ENCODE measurements around the gene TRDN.

The TRDN gene

GRCh38 chr6:123636782-123637181, at the start of gene TRDN:
Gene TRDN (minus strand): TSS chr6:123636950. CDS start chr6:123636775, 175 bp downstream.
- TF ChIP-seq POLR2A (IDR thresholded peaks at IDR 0.05; ENCODE audit: low read depth, low read length) = no peak
- no peak for FAIRE-seq
- no peak for DNase-seq (ENCODE audit: insufficient read length, low spot score)

GRCh38 chr6:123681957-123682462, 45.3 kb upstream of the TRDN start:
- TF ChIP-seq POLR2A (IDR thresholded peaks at IDR 0.05; ENCODE audit: low read depth, low read length) = no peak
- DNase-seq (ENCODE audit: insufficient read length, low spot score) (no peak), FAIRE-seq (no peak)

- FAIRE-seq = no peak
- TF ChIP-seq POLR2A (IDR thresholded peaks at IDR 0.05; ENCODE audit: low read depth, low read length) = no peak
- no peak for DNase-seq (ENCODE audit: insufficient read length, low spot score)
Measured at GRCh38 chr6:123677897-123678296, 41.1 kb upstream of the TRDN start.

GRCh38 chr6:123676793-123677192, 40.0 kb upstream of the TRDN start:
- FAIRE-seq (no peak), DNase-seq (ENCODE audit: insufficient read length, low spot score) (no peak)
- TF ChIP-seq POLR2A (IDR thresholded peaks at IDR 0.05; ENCODE audit: low read depth, low read length) = no peak

GRCh38 chr6:123668965-123669591, 32.3 kb upstream of the TRDN start:
- no peak for TF ChIP-seq POLR2A (IDR thresholded peaks at IDR 0.05; ENCODE audit: low read depth, low read length)
- DNase-seq (ENCODE audit: insufficient read length, low spot score) (no peak), FAIRE-seq (no peak)

GRCh38 chr6:123668063-123668462, 31.3 kb upstream of the TRDN start:
- FAIRE-seq (no peak), DNase-seq (ENCODE audit: insufficient read length, low spot score) (no peak)
- no peak for TF ChIP-seq POLR2A (IDR thresholded peaks at IDR 0.05; ENCODE audit: low read depth, low read length)

- no peak for DNase-seq (ENCODE audit: insufficient read length, low spot score)
- FAIRE-seq = no peak
Measured at GRCh38 chr6:123663436-123663835, 26.7 kb upstream of the TRDN start.

GRCh38 chr6:123662757-123663156, 26.0 kb upstream of the TRDN start:
- FAIRE-seq (no peak), DNase-seq (ENCODE audit: insufficient read length, low spot score) (no peak)
- TF ChIP-seq POLR2A (IDR thresholded peaks at IDR 0.05; ENCODE audit: low read depth, low read length) = no peak

More at GRCh38 chr6:123663436-123663835, 26.7 kb upstream of the TRDN start:
- TF ChIP-seq POLR2A (IDR thresholded peaks at IDR 0.05; ENCODE audit: low read depth, low read length) = no peak

GRCh38 chr6:123661105-123661891, 24.5 kb upstream of the TRDN start:
- no peak for FAIRE-seq
- no peak for TF ChIP-seq POLR2A (IDR thresholded peaks at IDR 0.05; ENCODE audit: low read depth, low read length)

GRCh38 chr6:123659960-123660748, 23.4 kb upstream of the TRDN start:
- no peak for DNase-seq (ENCODE audit: insufficient read length, low spot score)
- no peak for FAIRE-seq
- TF ChIP-seq POLR2A (IDR thresholded peaks at IDR 0.05; ENCODE audit: low read depth, low read length) = no peak

More at GRCh38 chr6:123661105-123661891, 24.5 kb upstream of the TRDN start:
- no peak for DNase-seq (ENCODE audit: insufficient read length, low spot score)

GRCh38 chr6:123658848-123659247, 22.1 kb upstream of the TRDN start:
- FAIRE-seq (no peak), DNase-seq (ENCODE audit: insufficient read length, low spot score) (no peak)
- TF ChIP-seq POLR2A (IDR thresholded peaks at IDR 0.05; ENCODE audit: low read depth, low read length) = no peak

GRCh38 chr6:123655521-123656306, 19.0 kb upstream of the TRDN start:
- no peak for DNase-seq (ENCODE audit: insufficient read length, low spot score)
- no peak for FAIRE-seq
- TF ChIP-seq POLR2A (IDR thresholded peaks at IDR 0.05; ENCODE audit: low read depth, low read length) = no peak

GRCh38 chr6:123648723-123649122, 12.0 kb upstream of the TRDN start:
- FAIRE-seq = no peak
- no peak for TF ChIP-seq POLR2A (IDR thresholded peaks at IDR 0.05; ENCODE audit: low read depth, low read length)
- DNase-seq (ENCODE audit: insufficient read length, low spot score) = no peak

All from H54 (cell line).